Measurements from ENCODE around the gene STOML1. TPM values are rescaled to one million over a fixed set of nuclear protein-coding genes. Genes with fewer than 3 reads are reported as not detected.
A peak's percentile ranks its signal among the peaks of the same experiment; 100 is the strongest.

The STOML1 gene
- total RNA-seq, 1 experiment from 2014 or later: 5.4 TPM

- TF ChIP-seq NFATC4 (CRISPR knock-in tag; IDR thresholded peaks at IDR 0.05) (no peak), EMX1 (CRISPR knock-in tag; IDR thresholded peaks at IDR 0.05) (no peak)
- POLR2A ChIA-PET: interaction anchor here (0.6 to 1.4 kb wide), 3 partner anchors 17 to 143 kb away, joined by 3 to 10 read pairs (median 4); no protein-coding TSS in a partner anchor
- CTCF ChIA-PET: interaction anchor here (0.6 to 5.5 kb wide), 18 partner anchors 12 to 329 kb away, joined by 3 to 89 read pairs (median 6); partner anchors contain the start of gene LOXL1
- DNase-seq (ENCODE audit: low spot score): no peak
- Mint-ChIP-seq H3K4me3 (peak overlapping the region; percentile 97), H3K27me3 (ENCODE audit: low read depth) (peaks cover 13% of the 10 kb centered on the region), H3K9me3 (no peaks in the 10 kb centered on the region), H3K36me3 (peaks cover 3% of the 10 kb centered on the region), H3K27ac (0 out of 2 replicates have a peak overlapping the region, but pooled peaks have one; percentile 39), H3K4me1 (peaks cover 36% of the 10 kb centered on the region)
- no peak for ATAC-seq
Measured at GRCh38 chr15:73993211-73993994, 1.3 kb upstream of the STOML1 start.

GRCh38 chr15:73992594-73992898, 451 bp upstream of the STOML1 start:
- no peaks in the 10 kb centered on the region for H3K9me3 Mint-ChIP-seq
- H3K4me1 Mint-ChIP-seq: peaks cover 36% of the 10 kb centered on the region

GRCh38 chr15:73991260-73991659, 835 bp downstream of the STOML1 start:
- H3K9me3 Mint-ChIP-seq: no peaks in the 10 kb centered on the region
- DNase-seq (ENCODE audit: low spot score): no peak
- no peaks in the 10 kb centered on the region for H3K36me3 Mint-ChIP-seq
- H3K4me1 Mint-ChIP-seq: peaks cover 25% of the 10 kb centered on the region
- no peak for ATAC-seq
- ChIA-PET POLR2A (no interaction called here), CTCF (interaction anchor here (1.4 to 8.2 kb wide), 3 partner anchors 14 to 47 kb away, joined by 7 to 89 read pairs (median 69); no protein-coding TSS in a partner anchor)
- H3K27me3 Mint-ChIP-seq (ENCODE audit: low read depth): peaks cover 15% of the 10 kb centered on the region
- TF ChIP-seq NFYB (CRISPR knock-in tag; conservative IDR thresholded peaks at IDR 0.05; ENCODE audit: low read depth): no peak
- no peak for TF ChIP-seq SMAD4 (CRISPR knock-in tag; IDR thresholded peaks at IDR 0.05)
- no peak for TF ChIP-seq PRRX2 (CRISPR knock-in tag; IDR thresholded peaks at IDR 0.05)
- no peak for TF ChIP-seq ATF2 (CRISPR knock-in tag; IDR thresholded peaks at IDR 0.05; ENCODE audit: borderline replicate concordance, low read depth)
- no peak for TF ChIP-seq FOXK1 (CRISPR knock-in tag; IDR thresholded peaks at IDR 0.05)
- TF ChIP-seq HMGA2 (CRISPR knock-in tag; IDR thresholded peaks at IDR 0.05): no peak
- no peak for TF ChIP-seq ZNF219 (CRISPR knock-in tag; IDR thresholded peaks at IDR 0.05; ENCODE audit: borderline replicate concordance)
- TF ChIP-seq GABPB1 (CRISPR knock-in tag; IDR thresholded peaks at IDR 0.05): no peak
- no peak for TF ChIP-seq ZNF425 (CRISPR knock-in tag; conservative IDR thresholded peaks at IDR 0.05)
- no peak for TF ChIP-seq GTF2I (CRISPR knock-in tag; conservative IDR thresholded peaks at IDR 0.05)
- H3K27ac Mint-ChIP-seq: no peak overlapping the region
- H3K4me3 Mint-ChIP-seq: peak overlapping the region; percentile 74

More at GRCh38 chr15:73992594-73992898, 451 bp upstream of the STOML1 start:
- Mint-ChIP-seq H3K27me3 (ENCODE audit: low read depth) (peaks cover 13% of the 10 kb centered on the region), H3K27ac (no peak overlapping the region), H3K36me3 (no peaks in the 10 kb centered on the region), H3K4me3 (peak overlapping the region; percentile 37)
- ChIA-PET CTCF (interaction anchor here (0.6 to 8.2 kb wide), 14 partner anchors 9 to 319 kb away, joined by 3 to 89 read pairs (median 4); no protein-coding TSS in a partner anchor), POLR2A (no interaction called here)
- no peak for TF ChIP-seq FOXK1 (CRISPR knock-in tag; IDR thresholded peaks at IDR 0.05)
- TF ChIP-seq PRDM15 (CRISPR knock-in tag; IDR thresholded peaks at IDR 0.05): no peak
- no peak for TF ChIP-seq ZNF219 (CRISPR knock-in tag; IDR thresholded peaks at IDR 0.05; ENCODE audit: borderline replicate concordance)
- TF ChIP-seq ATF6 (CRISPR knock-in tag; IDR thresholded peaks at IDR 0.05): no peak
- no peak for TF ChIP-seq ETV6 (CRISPR knock-in tag; IDR thresholded peaks at IDR 0.05)
- no peak for DNase-seq (ENCODE audit: low spot score)
- ATAC-seq: no peak

Data from WTC11 (cell line).